ENCODE results near the gene ADGRB3.
"Not testable (repeated sequence)": the region's sequence is repeated elsewhere in the genome, so short reads cannot be mapped to it uniquely, and the experiment has no call there.

Gene ADGRB3

DNA sequence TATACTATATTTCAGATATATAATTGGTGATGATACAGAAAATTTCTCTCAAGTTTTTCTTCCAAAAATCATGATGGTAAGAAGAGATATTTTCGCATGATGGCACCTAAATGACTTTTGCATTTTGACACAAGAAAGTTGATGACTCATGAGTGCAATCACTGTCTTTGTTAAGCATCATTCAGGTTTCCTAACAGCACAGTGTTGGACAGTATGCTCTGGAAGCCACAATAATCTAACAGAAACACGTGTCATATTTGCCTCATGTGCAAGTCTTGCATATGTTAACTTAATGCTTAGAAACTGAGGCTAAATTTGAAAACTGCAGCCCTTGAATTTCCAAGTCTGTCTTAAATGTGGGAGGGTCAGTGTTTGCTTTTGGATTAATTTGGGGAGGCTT, 628.2 kb downstream of the ADGRB3 start:
- no peak for DNase-seq (ENCODE audit: low read depth)

DNA sequence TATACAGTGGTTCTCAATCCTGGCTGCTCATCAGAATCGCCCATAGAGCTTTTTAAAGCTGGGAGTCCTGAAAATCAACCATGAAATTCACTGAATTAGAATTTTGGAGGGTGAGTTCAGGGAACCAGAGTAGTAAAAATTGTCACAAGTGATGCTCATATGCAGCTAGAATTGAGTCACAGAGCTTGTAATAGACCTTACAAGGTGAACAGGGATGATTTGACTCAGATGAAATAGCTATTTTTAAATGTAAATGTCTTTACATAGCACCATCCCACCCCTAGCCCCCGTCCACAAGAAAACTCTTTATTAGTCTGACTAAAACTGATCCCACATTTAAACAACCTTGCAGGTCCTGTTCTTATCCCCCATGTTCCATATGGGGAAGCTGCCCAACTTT, 630.0 kb downstream of the ADGRB3 start:
- DNase-seq (ENCODE audit: low read depth): no peak

DNA sequence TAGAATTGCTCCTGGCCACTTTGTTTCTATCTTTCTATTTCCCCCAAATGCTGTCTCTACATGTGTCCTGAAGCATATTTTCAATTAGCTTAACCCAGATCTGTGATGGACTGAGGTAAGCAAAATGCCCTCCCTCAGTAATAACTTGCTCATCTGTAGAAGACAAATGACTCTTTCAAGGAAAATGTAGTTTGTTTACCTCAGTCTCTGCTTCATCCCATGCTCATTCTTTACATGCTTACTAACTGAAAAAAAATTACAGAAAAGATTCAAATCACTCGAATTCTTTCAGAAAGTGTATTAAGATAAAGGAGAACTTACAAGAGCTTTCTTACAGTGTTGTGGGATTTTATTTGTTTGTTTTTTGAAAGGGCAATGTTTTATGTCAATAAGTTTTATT, 630.6 kb downstream of the ADGRB3 start:
- peak; percentile 11 for DNase-seq (ENCODE audit: low read depth)

DNA sequence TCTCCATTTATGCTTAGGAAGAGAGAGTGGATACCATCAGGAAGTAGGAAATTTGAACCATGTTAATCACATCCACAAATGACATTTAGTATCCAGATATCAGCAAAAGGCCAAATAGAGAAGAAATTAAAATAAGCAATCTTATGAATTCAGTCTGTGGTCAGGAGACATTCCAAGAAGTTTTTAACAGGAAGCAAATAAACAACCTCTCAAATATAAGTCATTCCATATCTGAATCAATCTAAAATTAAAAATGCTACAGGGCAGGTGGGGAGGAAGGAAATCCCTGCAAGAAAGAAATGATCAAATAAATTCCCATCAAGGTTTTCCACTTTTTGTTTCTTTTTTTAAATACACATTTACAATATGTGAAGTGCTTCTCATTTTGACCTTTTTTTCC, 641.1 kb downstream of the ADGRB3 start:
- DNase-seq (ENCODE audit: low read depth): no peak

DNA sequence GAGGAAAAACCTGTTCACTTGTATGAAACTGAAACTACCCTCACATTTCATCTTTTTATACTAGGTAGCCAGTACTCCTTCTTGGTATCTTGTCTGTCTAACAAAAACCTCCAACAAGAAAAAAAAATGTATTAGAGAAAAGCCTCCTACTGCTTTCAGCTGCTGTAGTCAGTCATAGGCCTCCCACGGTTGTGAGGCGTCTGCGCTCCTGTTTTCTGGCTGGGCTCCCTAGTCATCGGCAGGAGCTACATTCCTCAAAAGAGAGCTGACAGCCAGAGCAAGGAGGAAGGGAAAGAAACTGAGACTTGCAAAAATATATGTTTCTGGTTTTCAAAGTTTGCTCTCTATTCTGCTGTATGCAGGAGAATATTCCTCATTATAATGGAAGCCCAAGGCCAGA, 644.7 kb downstream of the ADGRB3 start:
- no peak for DNase-seq (ENCODE audit: low read depth)

DNA sequence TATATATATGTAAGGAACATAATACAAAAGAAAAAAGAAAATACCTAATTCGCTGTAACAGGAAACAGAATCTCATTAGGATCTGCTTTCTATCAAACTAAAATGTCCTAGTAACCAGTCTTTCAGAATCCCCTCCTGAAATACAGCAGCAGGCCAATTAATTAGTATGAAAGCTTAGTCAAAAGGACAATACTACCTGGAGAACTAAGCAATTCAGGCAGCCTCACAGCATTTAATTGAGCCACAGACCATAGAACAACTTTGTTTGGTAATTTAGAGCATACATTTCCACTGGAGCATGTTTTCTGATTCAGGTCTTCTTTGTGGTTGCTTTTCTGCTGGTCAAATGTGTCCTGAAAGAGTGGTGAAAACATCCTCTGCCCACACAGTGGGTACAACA, 645.8 kb downstream of the ADGRB3 start:
- DNase-seq (ENCODE audit: low read depth): no peak

DNA sequence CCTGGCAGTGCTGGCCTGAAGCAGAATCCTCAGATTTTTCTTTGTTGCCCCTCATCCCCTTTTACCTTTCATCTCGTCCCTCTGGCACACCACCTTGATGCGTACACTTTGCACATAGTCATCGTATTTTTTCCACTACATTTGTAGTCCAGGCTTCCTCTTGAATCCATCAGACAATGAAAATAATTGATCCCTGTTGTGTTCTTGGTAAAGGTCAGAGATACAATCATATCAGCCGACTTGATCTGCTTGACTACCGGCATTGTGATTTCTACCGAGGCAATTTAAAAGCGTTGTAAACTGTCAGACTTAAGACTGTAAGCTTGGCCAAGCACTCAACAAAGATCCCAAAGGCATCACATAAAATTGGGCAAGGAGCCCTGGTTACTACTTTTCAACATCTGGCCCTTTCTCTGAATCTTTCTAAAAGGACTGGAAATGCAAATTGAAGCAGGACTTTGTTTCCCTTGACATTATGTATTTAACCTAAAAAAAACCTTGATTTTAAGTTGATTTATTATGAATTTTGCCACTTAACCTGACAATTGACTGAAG, 649.2 kb downstream of the ADGRB3 start:
- no peak for DNase-seq (ENCODE audit: low read depth)

DNA sequence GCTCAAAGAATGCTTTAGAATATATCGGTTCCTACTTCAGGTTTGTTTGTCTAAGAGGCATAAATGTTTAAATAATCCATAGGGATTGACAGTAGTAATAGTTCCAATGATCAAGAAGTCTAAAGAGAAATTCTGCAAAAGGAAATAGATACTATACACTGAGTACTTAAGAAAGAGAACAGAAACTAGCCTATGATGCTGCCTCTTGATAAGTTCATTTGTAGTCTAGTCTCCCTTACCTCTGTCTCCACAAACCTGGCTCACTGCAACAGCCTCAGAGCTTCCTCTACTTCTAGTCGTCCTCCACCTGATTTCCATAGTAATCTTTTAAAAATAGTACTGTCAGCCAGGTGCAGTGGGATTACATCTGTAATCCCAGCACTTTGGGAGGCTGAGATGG, 650.0 kb downstream of the ADGRB3 start:
- no peak for DNase-seq (ENCODE audit: low read depth)

DNA sequence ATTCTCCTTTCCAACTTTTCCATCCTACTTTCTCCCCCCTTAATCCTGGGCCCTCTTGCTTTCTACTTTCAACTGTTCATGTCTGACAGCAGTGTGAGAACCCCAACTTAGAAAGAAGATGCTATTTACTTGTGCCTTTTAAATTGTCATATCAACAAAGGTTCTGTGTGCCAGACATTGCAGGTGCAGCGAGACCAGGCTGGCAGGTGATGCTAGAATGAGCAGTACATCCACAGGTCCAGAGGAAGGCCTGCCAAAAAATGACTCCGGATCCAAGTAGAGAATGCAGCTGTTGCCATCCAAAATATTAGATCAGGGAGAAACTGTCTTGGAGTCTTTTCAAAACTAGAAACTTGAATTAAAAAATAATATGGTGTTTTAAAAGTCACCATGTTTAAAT, 651.2 kb downstream of the ADGRB3 start:
- no peak for DNase-seq (ENCODE audit: low read depth)

DNA sequence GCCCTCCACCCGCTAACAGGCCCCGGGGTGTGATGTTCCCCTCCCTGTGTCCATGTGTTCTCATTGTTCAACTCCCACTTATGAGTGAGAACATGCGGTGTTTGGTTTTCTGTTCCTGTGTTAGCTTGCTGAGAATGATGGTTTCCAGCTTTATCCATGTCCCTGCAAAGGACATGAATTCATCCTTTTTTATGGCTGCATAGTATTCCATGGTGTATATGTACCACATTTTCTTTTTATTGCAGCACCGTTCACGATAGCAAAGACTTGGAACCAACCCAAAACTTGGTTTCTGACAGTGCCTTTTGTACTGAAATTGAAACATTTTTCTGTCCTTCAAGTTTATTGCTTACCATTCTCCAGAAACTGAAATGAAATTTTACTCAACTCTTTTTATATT, 653.1 kb downstream of the ADGRB3 start:
- DNase-seq (ENCODE audit: low read depth): not testable (repeated sequence)

DNA sequence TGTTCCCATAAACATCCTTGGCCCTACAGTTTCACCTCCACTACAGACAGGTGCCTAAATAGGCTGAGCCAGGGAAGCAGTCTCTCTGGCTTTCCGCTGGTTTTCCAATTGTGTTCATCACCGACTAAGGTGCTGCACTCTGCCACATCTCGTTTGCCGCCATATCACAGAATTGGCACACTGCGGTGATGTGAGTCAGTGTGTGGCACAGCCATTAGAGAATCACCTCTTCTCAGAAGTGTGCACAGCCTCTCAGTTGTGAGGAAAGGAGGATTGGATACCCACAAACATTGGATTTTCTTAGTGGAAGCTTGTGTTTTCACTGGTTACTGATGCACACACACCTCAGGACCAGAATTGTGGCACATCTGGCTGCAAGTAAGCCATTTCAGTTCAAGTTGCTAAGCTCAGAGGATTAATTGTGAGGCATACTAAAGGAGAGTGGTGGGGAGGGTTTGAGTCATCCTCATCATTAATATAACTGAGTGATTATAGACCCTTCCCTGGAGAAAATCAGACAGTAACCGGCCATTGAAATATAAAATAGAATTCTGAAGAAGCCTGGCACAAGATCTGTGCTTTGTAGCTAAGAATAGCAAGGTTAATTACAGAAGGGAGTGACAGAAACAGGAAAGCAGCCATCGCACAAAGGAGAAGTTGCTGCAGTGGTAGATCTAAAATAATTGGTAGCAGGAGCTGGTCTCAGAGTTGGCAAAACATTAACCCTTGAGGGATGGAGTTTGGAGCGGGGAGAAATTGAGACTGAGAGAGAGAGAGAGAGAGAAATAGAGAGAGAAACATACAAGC, 654.8 kb downstream of the ADGRB3 start:
- no peak for DNase-seq (ENCODE audit: low read depth)

DNA sequence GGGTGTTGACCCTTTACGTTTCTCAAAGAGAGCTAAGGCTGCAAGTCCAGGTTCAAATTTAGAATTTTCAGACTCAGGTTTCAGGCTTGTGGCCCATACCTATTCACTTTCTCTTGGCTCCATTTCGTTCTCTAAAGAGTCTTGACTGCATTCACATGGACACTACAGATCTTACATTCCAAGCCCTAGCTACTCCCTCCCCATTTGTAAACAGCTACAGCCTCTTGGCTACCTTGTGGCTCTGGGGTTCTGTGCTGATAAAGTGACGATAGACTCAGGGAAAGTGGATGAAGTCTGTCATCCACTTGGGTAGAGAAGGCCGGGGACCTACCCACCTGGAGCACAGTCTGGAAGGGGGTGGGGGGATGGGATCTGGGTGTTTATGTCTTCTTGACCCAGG, 658.4 kb downstream of the ADGRB3 start:
- no peak for DNase-seq (ENCODE audit: low read depth)

DNA sequence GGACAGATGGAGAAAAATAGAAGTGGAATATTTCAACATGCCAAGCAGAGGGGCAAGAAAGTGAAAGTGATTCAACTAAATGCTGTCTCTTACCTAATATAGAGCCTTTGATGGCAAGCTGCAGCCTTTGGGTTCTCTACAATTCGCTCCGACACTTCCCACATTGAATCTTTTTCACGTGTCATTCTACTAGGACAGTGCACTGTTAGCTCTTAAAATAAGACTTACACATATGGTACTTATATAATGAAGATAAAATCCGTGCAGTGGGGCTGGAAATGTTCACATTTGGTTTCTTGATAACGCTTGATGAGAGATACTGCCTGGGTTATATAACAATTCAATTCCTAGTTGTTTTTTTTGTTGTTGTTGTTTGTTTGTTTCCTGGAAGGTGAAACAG, 659.3 kb downstream of the ADGRB3 start:
- DNase-seq (ENCODE audit: low read depth): no peak

DNA sequence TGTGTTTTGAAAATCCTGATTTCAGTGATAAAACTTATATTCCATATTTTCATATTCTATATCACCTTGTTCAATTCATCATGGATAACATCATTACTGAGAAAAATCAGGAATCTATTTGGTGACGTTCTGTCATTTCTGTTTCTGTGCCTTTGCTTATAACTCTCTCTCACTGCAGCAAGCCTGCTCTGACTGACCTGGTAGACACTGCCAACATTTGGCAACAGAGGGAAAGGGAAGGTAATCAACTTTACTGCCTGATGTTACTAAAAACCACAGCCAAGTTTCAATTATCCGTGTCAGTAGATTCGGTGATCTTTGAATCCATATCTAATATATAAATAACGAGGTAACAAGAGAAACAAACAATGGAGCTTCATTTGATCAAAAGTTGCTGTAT, 659.8 kb downstream of the ADGRB3 start:
- no peak for DNase-seq (ENCODE audit: low read depth)

DNA sequence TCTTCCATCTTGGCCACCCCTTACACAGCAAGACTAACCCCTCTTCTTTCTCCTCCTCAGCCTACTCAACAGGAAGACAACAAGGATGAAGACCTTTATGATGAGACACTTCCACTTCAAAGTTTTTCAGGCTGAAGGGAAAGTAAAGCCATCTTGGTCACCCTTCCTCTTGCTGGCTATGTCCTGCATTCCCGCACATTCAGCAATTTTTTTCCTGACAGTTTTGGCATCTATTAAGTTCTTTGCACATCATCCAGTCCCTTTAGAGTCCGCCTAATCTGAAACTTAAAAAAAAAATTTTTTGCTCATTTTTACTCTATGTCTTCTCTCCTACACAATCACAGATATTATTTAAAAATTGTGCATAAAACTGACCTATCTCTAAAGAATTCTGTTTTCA, 668.3 kb downstream of the ADGRB3 start:
- DNase-seq (ENCODE audit: low read depth): no peak

DNA sequence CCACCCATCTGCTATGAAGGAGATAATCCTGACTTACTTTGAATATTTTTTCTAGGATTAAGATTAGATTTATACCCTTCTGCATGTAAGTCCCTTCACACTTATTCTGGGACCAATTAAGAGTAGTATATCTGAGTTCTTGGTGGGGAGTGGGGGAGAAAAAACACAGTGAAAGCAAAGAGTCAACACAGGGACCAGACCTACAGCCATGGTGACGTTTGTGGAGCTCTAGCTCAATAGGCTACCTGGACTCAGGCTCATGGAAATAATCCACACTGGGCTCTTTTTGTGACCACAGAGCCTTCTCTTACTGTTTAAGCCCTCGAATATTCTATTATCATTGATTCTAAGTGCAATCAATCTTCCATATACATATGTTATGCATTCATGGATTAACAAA, 670.4 kb downstream of the ADGRB3 start:
- no peak for DNase-seq (ENCODE audit: low read depth)

DNA sequence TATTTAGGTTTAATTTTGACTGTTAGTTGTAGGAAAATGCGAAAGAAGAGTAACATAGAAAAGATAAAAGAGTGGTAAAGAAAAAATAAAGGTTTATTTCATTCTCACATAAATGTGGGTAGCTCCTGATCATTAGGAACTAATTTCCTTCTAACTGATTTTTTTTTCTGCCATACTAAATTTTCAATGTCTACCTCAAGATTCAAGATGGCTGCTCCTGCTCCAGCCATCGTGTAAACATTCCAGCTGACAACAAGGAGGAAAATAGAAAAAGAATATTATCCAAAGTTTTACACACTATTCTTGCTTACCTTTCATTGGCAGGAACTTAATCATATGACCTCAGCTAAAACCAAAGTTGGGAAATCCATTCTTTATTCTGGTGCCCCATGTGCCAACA, 673.5 kb downstream of the ADGRB3 start:
- DNase-seq (ENCODE audit: low read depth): no peak

DNA sequence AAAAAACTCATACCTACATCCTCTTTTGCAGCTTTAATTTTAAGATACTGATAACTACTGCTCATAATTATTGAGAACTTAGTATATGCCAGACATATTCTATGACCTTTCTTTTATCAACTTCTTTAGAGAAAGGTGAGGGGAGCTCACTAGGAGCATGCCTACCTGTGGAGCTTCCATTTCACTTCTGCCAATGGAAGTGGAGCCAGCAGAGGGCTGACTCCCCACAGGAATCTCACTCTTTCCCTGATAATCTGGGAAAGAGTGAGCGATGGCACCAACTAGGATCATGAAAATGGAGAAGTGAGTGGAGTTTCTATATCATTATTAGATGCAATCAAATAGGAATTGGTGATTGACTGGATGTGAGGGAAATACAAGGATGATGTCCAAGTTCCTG, 676.8 kb downstream of the ADGRB3 start:
- DNase-seq (ENCODE audit: low read depth): no peak

DNA sequence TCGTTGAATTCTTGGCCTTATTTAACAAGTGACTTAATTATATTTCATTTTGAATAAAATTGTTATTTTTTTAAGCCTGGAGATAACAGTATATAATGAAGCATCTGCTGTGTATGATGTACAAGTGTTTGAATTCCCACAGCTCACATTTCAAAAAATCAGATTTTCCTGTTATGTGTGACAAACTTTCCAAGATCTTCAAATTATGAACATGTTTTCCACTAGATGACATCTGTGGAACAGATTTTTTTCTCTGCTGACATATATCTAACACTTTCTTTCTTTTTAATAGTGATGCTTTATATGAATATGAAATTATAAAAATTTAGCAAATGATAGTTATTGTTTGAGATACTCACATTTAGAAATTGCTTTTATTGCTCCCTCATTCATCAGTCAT, 678.9 kb downstream of the ADGRB3 start:
- no peak for DNase-seq (ENCODE audit: low read depth)

DNA sequence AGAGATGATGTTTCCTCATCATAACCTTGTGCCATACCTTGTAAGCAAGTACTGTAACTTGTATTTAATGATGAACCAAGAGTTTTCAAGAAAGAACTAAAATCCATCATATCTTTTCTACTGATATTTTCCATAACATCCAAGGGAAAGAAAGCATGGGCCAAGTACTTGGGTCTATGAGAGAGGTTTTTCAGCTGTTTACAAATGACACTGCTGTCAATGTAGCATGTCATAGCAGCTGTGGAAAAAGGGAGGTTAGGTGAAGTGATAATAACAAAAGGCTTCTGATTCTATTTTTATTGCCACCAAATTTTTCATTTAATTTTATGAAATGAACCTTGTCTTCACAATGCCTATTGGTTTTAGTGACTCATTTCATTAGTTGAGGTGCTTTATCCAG, 679.4 kb downstream of the ADGRB3 start:
- DNase-seq (ENCODE audit: low read depth): no peak

DNA sequence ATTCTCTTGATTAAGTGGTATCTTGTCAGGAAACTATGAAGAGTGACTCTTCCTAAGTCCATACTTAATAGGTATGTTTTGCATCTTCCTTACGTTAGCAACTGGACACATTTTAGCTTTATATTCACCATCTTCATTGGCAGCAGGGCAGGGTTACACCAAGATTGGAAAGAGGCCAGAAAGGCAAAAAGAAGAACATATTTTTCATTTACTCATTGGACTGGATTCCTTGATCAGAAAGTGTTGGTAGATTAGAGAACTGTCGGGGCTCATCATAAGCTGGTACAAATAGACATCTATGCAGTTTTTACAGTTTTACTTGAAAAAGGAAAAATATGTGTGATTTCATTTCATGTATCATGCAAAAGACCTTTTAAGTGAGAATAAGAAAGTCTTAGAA, 696.8 kb downstream of the ADGRB3 start:
- DNase-seq (ENCODE audit: low read depth): no peak

DNA sequence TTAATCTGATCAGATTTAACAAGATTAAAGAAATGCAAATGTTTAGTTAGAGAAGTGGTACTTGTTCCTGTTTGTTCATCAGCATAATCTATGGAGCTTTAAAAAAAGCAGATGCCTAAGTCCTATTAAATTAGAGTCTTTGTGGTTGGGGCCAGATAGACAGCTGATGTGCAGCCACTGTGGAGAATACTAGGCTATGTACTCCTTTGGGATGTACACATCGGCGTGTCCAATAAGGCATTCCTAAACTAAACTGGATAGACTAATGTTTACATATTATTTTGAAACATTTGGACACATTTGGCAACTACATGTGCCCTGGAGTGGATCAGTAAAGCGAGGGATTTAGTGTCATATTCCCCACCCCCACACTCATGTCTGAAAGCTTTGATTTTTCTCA, 702.2 kb downstream of the ADGRB3 start:
- no peak for DNase-seq (ENCODE audit: low read depth)

DNA sequence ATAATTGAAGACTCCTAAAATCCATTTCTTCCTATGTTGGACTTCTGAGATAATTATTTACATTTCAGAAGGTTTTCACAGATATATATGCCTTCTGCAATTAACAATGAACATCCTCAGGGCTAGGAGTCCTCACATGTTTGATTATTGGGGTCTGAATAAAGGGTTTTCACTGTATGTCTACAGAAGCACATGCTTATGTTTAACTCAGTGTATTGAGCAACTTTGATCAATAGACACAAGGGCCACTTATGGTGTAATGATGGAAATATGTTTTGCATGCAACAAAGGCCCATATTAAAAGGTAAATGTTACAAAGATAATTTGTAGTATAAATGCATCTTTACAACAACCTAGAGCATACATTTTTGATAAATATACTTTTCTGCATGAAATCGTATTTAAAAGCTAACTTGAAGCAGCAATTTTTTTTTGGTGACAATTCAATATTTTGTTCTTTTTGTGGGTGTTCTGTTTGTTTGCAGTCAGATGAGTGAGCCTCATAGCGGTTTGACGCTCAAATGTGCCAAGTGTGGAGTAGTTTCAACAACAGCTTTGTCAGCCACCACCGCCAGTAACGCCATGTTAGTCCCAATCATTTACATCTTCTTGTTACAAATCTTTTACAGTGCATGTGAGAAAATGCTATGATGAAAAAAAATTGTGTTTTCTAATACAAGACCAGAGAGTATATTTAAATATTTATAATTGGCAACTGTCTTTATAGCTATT, 703.5 kb downstream of the ADGRB3 start:
- DNase-seq (ENCODE audit: low read depth): no peak

DNA sequence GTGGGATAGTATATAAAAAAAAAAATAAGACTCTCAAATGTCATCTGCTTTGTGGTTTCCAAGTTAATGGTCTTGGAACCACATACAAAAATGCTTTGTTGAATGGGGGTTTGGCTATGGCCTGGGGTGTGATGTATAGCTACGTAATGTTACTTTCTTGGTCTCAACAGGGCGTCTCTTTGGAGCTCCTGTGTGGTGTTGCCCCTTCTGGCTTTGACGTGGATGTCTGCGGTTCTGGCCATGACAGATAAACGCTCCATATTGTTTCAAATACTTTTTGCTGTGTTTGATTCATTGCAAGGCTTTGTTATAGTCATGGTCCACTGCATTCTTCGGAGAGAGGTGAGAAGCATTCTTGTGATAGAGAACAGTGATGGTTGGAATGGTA, 704.1 kb downstream of the ADGRB3 start:
- no peak for DNase-seq (ENCODE audit: low read depth)
